DOHH2 (cell line): ENCODE results near the gene GRID1.

Experiments used
- H3F3A ChIP-seq: fragments of 200-600 bp; sonication (generic), shearing (Covaris generic); 2 replicates; pipeline ENCODE4 v1.6.0; 2016; ENCODE audit warnings: antibody characterized with exemption, mild to moderate bottlenecking; ENCODE audit not compliant: control insufficient read depth, insufficient read depth
- H3K27ac ChIP-seq: fragments of 200-600 bp; sonication (generic); 2 replicates; pipeline ENCODE4 v1.5.1; 2014; ENCODE audit warnings: low read depth, mild to moderate bottlenecking, low read length, moderate library complexity
- H3K27me3 ChIP-seq: fragments of 200-600 bp; sonication (generic); 2 replicates; pipeline ENCODE4 v1.6.1; 2014; ENCODE audit warnings: mild to moderate bottlenecking, low read length, mixed read lengths; ENCODE audit not compliant: control insufficient read depth
- H3K36me3 ChIP-seq: fragments of 200-600 bp; sonication (generic); 2 replicates; pipeline ENCODE4 v1.6.1; 2014; ENCODE audit warnings: mild to moderate bottlenecking, low read length, moderate library complexity, mixed read lengths; ENCODE audit not compliant: control insufficient read depth
- H3K4me1 ChIP-seq: fragments of 200-600 bp; sonication (generic); 2 replicates; pipeline ENCODE4 v1.6.1; 2014; ENCODE audit warnings: mild to moderate bottlenecking, low read length, mixed read lengths; ENCODE audit not compliant: control insufficient read depth
- H3K4me2 ChIP-seq: fragments of 200-600 bp; sonication (generic); 2 replicates; pipeline ENCODE4 v1.6.0; 2014; ENCODE audit warnings: mild to moderate bottlenecking, low read length, moderate library complexity
- H3K4me3 ChIP-seq: fragments of 200-600 bp; sonication (generic); 2 replicates; pipeline ENCODE4 v1.5.1; 2014; ENCODE audit warnings: mild to moderate bottlenecking, low read length, mixed read lengths
- H3K79me2 ChIP-seq: fragments of 200-600 bp; sonication (generic); 2 replicates; pipeline ENCODE4 v1.6.1; 2014; ENCODE audit warnings: mild to moderate bottlenecking, low read length, mixed read lengths; ENCODE audit not compliant: control insufficient read depth
- H3K9me2 ChIP-seq: fragments of 200-600 bp; sonication (generic); replicated peaks from 2 replicates; pipeline ENCODE4 v1.6.1; 2014; ENCODE audit warnings: mild to moderate bottlenecking, low read length, mixed read lengths; ENCODE audit not compliant: control insufficient read depth
- H3K9me3 ChIP-seq: fragments of 200-600 bp; sonication (generic); 2 replicates; pipeline ENCODE4 v1.6.1; 2014; ENCODE audit warnings: antibody characterized with exemption, low read length, mixed read lengths; ENCODE audit not compliant: control insufficient read depth, insufficient read depth
- H4K20me1 ChIP-seq: fragments of 200-600 bp; sonication (generic); 2 replicates; pipeline ENCODE4 v1.6.0; 2014; ENCODE audit warnings: low read depth, mild to moderate bottlenecking, antibody characterized with exemption, low read length, moderate library complexity; ENCODE audit not compliant: control insufficient read depth, insufficient read depth
- CTCF ChIP-seq: fragments of 200-600 bp; sonication (generic); IDR thresholded peaks from one replicate; pipeline ENCODE4 v1.5.1; 2014; ENCODE audit warnings: antibody characterized with exemption, mild to moderate bottlenecking, low read depth, low read length; ENCODE audit not compliant: poor library complexity, severe bottlenecking
- EZH2phosphoT487 ChIP-seq: fragments of 200-600 bp; sonication (generic); IDR thresholded peaks from 2 replicates; pipeline ENCODE4 v1.6.1; 2017; ENCODE audit warnings: borderline replicate concordance, mild to moderate bottlenecking, antibody characterized with exemption, low read length, moderate library complexity, mixed read lengths

The GRID1 gene

DNA sequence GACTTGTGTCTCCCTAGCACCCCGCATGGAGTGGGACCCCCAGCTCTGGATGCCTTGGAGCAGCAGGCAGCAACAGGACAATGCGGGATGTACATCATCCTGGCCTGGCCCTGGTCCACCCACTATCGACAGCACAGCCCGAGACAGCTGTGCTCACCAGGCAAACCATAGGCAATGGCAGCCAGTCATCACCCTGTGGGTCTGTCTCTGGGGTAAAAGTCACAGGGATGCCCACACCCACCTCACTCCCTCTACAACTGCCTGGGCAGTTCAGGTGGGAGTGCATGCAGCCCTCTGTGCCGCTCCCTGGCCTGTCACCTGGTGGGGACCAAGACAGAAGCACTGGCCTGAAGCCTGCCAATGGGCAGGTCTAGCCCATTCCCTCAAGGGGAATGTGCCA, 147.8 kb downstream of the GRID1 start:
- TF ChIP-seq EZH2phosphoT487 (no peak), CTCF (no peak)
- no peaks in the 10 kb centered on the region for H3K27me3 ChIP-seq
- H4K20me1 ChIP-seq = no peaks in the 10 kb centered on the region
- no peak overlapping the region for H3K4me2 ChIP-seq
- no peaks in the 10 kb centered on the region for H3K9me3 ChIP-seq
- H3K9me2 ChIP-seq = no peaks in the 10 kb centered on the region
- no peaks in the 10 kb centered on the region for H3K36me3 ChIP-seq
- H3K4me3 ChIP-seq = no peak overlapping the region
- H3K4me1 ChIP-seq = no peaks in the 10 kb centered on the region
- no peaks in the 10 kb centered on the region for H3K79me2 ChIP-seq
- no peak overlapping the region for H3K27ac ChIP-seq
- H3F3A ChIP-seq = no peaks in the 10 kb centered on the region

- Histone ChIP-seq H3K4me3 (no peak overlapping the region), H3K36me3 (no peaks in the 10 kb centered on the region), H3K27me3 (no peaks in the 10 kb centered on the region), H3K27ac (no peak overlapping the region), H3K4me2 (no peak overlapping the region), H3K9me2 (no peaks in the 10 kb centered on the region), H3F3A (no peaks in the 10 kb centered on the region), H4K20me1 (no peaks in the 10 kb centered on the region), H3K79me2 (no peaks in the 10 kb centered on the region), H3K4me1 (no peaks in the 10 kb centered on the region), H3K9me3 (no peaks in the 10 kb centered on the region)
- TF ChIP-seq EZH2phosphoT487 (no peak), CTCF (no peak)
These were observed 148.4 kb downstream of the GRID1 start for GRCh38 chr10:86218160-86218559.

GRCh38 chr10:86217371-86218080, 149.1 kb downstream of the GRID1 start:
- Histone ChIP-seq H3K27ac (no peak overlapping the region), H3K9me3 (no peaks in the 10 kb centered on the region), H3K4me2 (no peak overlapping the region), H3K4me1 (no peaks in the 10 kb centered on the region), H3K27me3 (no peaks in the 10 kb centered on the region), H3F3A (no peaks in the 10 kb centered on the region), H3K36me3 (no peaks in the 10 kb centered on the region), H3K79me2 (no peaks in the 10 kb centered on the region), H3K4me3 (no peak overlapping the region), H4K20me1 (no peaks in the 10 kb centered on the region), H3K9me2 (no peaks in the 10 kb centered on the region)
- no peak for TF ChIP-seq CTCF
- no peak for TF ChIP-seq EZH2phosphoT487
